Chondrocyte (in vitro differentiated cells): ENCODE data around the gene UPK3BL1. TPM values are rescaled to one million over a fixed set of nuclear protein-coding genes. Genes with fewer than 3 reads are reported as not detected.
"Not testable (repeated sequence)": the region's sequence is repeated elsewhere in the genome, so short reads cannot be mapped to it uniquely, and the experiment has no call there.

Experiments used
- DNase-seq: peaks from one replicate; pipeline ENCODE4 v3.0.0; 2021; ENCODE audit warnings: mixed read lengths, low spot score
- H3K27ac Mint-ChIP-seq: one replicate; pipeline ENCODE4 v1.8.0; 2021; ENCODE audit warnings: mild to moderate bottlenecking, moderate library complexity, mixed read lengths; ENCODE audit not compliant: unreplicated experiment
- H3K27me3 Mint-ChIP-seq: 2 replicates; pipeline ENCODE4 v1.8.0; 2021; ENCODE audit warnings: low read depth, mixed read lengths
- H3K36me3 Mint-ChIP-seq: 2 replicates; pipeline ENCODE4 v1.8.0; 2021; ENCODE audit warnings: low read depth, mixed read lengths
- H3K4me1 Mint-ChIP-seq: 2 replicates; pipeline ENCODE4 v1.8.0; 2021; ENCODE audit warnings: low read depth, mild to moderate bottlenecking, mixed read lengths
- H3K4me3 Mint-ChIP-seq: one replicate; pipeline ENCODE4 v1.8.0; 2021; ENCODE audit warnings: mild to moderate bottlenecking, moderate library complexity, mixed read lengths; ENCODE audit not compliant: unreplicated experiment
- H3K9me3 Mint-ChIP-seq: 2 replicates; pipeline ENCODE4 v1.8.0; 2021; ENCODE audit warnings: low read depth, mixed read lengths
- long read RNA-seq: library from polyadenylated mRNA; stranded (forward); transcript quantifications from one replicate; pipeline ENCODE4 v2.0.0, GENCODE V29; 2021
- total RNA-seq: library from RNA; stranded (reverse); gene quantifications from 3 replicates; pipeline ENCODE4 v1.2.1, GENCODE V29; 2021

Gene UPK3BL1
- total RNA-seq: 11.7 to 29.6 TPM (median 14.8 TPM) in 3 replicates
- long read RNA-seq, partial matches to known transcripts: 2 of 2 reads
- long read RNA-seq, other reads (novel, unspliced or antisense): 0 of 2 reads

DNA sequence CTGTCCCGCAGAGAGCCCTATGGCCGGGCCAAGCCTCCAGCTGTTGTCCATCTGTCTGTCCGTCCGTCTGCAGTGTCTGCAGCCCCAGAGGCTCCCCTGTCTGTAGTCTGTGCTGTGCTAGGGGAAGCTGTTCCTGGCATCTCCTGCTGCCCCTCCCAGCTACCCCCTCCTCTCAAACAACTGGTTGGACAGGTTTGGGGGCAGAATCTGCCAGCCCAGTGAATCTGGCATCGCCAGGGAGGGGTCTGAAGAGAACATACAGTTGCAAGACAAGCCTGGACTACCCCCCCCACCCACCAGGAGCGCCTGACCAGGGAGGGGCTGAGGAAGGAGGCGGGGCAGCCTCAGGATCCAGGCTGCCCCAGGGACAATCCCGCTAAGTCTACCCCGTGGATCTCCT, at the start of gene UPK3BL1:
UPK3BL1 (minus strand) TSS at position 101 of the 400 bp plus-strand sequence; CDS start at position 51, 50 bp downstream.
- not testable (repeated sequence) for H3K4me1 Mint-ChIP-seq, DNase-seq, H3K27ac Mint-ChIP-seq, H3K4me3 Mint-ChIP-seq, H3K36me3 Mint-ChIP-seq, H3K27me3 Mint-ChIP-seq, H3K9me3 Mint-ChIP-seq

GRCh38 chr7:102690602-102691001, 48.0 kb upstream of the UPK3BL1 start:
- DNase-seq, H3K9me3 Mint-ChIP-seq, H3K4me1 Mint-ChIP-seq, H3K27ac Mint-ChIP-seq, H3K4me3 Mint-ChIP-seq, H3K27me3 Mint-ChIP-seq, H3K36me3 Mint-ChIP-seq: not testable (repeated sequence)

DNA sequence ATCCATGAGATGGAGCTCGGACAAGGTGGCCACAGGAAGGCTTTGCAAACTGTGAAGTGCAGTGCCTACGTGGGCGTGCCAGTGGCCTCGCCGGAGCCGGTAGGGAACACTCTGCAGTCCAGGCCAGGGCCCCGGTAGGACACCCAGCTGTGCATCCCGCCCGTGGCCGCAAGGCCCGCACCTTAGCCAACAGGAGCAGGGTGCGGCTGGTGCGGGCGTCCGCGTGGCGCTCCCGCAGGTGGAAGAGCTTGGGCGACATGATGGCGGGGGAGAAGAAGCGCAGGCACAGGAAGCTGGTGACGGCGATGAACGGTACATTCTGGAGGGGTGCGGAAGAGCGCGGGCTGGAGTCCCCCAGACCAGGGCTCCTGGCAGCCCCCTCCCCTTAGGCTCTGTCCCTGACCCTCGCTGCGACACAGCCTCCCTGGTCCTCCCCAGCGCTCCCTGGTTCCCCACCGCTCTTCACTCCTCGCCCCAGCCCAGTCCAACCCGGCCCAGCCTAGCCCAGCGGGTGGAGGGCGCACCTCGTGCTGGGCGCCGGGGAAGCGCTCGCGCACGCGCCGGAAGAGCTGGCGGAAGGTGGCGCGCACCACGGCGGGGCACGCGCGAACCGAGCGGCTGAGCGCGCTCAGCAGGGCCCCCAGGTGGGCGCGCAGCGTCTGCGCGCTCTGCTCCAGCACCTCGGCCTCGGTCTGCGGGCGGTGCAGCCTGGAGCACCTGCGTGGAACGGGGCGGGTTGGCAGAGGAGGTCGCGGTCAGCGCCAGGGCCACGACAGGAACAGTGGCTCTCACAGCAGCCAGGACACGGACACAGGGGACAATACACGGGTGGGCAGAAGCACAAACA, 47.1 kb upstream of the UPK3BL1 start:
- not testable (repeated sequence) for DNase-seq, H3K4me1 Mint-ChIP-seq, H3K36me3 Mint-ChIP-seq, H3K9me3 Mint-ChIP-seq, H3K27me3 Mint-ChIP-seq, H3K27ac Mint-ChIP-seq, H3K4me3 Mint-ChIP-seq

DNA sequence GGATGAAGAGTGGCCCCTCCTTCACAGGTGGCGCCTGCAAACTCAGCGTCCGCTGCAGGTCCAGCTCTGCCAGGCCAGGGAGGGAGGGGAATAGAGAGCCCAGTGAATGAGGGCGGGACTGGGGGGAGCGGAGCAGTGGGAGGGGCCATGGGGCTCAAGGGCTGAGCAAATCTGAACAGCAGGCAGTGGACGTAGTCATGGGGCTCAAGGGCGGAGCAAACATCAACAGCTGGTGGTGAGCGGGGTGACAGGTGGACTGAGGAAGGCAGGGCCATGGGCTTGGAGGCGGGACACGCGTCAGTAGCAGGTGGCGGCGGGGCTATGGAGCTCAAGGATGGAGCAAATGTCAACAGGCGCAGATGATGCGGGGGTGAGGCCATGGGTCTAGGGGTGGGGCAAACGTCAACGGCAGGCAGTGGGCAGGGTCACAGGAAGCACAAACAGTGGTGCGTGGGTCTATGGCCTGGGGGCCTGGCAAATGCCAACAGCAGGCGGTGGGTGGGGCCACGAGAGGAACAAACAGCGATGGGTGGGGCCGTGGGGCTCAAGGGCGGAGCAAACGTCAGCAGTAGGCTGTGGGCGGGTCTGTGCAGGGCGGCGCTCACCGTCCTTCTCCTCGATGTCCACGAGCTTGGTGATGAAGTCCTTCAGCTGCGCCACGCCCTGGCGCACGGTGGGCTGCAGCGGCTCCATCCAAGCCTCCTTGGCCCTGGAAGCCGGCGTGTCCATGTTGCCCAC, 45.9 kb upstream of the UPK3BL1 start:
- not testable (repeated sequence) for H3K9me3 Mint-ChIP-seq, H3K27ac Mint-ChIP-seq, H3K27me3 Mint-ChIP-seq, H3K36me3 Mint-ChIP-seq, DNase-seq, H3K4me3 Mint-ChIP-seq, H3K4me1 Mint-ChIP-seq

DNA sequence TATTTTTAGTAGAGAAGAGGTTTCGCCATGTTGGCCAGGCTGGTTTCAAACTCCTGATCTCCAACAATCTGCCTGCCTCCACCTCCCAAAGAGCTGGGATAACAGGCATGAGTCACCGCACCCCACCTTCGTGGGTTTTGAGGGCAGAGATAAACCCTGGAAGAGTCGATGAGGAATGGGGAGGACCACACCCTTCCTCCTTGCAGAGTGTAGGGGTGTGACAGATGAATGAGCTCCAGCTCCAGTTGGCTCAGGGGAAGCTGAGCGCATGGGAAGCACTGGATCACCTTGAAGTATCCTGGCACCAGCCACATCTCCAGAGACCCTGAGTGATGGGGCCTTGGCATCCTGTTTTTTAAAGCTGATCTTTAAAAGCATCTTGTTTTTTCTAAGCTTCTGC, 40.0 kb upstream of the UPK3BL1 start:
- not testable (repeated sequence) for H3K9me3 Mint-ChIP-seq, H3K27ac Mint-ChIP-seq, H3K4me1 Mint-ChIP-seq, DNase-seq, H3K27me3 Mint-ChIP-seq, H3K4me3 Mint-ChIP-seq, H3K36me3 Mint-ChIP-seq

DNA sequence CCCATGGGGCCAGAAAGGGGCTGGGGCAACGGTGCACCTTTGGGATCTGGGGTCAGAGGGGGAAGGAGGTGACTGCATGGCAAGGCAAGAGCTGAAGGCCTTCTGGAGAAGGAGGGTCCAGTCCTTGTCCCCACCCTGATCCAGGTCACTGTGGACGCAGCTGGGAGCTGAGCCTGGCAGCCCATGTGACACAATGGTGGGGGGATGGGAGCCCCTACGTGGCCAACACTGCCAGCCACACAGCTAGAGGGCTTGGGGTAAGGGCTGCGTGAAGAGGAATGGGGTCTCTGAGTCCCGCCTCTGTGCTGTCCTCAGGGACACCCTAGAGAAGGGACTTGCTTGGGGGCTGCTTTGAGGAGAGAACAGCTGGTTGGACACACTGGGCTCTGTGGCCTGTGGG, 38.2 kb upstream of the UPK3BL1 start:
- not testable (repeated sequence) for DNase-seq, H3K27me3 Mint-ChIP-seq, H3K4me1 Mint-ChIP-seq, H3K4me3 Mint-ChIP-seq, H3K27ac Mint-ChIP-seq, H3K9me3 Mint-ChIP-seq, H3K36me3 Mint-ChIP-seq

GRCh38 chr7:102675545-102675944, 33.0 kb upstream of the UPK3BL1 start:
- H3K4me3 Mint-ChIP-seq, H3K4me1 Mint-ChIP-seq, H3K27me3 Mint-ChIP-seq, DNase-seq, H3K36me3 Mint-ChIP-seq, H3K9me3 Mint-ChIP-seq, H3K27ac Mint-ChIP-seq: not testable (repeated sequence)

DNA sequence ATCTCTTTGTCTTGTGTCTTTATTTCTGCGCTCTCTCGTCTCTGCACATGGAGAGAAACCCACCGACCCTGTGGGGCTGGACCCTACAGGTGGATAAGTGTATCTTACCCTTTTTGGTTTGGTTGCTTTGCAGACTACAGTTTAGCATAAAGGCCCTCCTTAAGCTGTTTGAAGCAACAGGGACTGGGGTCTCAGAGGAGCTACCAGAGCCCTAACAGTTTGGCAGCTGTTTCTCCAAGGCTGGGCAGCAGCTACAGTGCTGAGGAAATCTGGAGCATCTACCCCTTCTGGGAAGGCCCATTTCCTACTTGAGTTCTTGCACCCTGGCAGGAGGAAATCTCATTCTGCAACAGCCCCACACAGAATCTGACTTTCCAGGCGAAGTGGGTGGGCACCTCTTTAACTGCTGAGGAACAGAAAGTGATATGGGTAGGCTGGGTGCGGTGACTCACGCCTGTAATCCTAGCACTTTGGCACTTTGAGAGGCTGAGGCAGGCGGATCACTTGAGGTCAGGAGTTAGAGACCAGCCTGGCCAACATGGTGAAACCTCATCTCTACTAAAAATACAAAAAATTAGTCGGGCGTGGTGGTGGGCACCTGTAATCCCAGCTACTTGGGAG, 31.0 kb upstream of the UPK3BL1 start:
- H3K27me3 Mint-ChIP-seq, H3K9me3 Mint-ChIP-seq, H3K27ac Mint-ChIP-seq, H3K4me3 Mint-ChIP-seq, H3K4me1 Mint-ChIP-seq, H3K36me3 Mint-ChIP-seq, DNase-seq: not testable (repeated sequence)

DNA sequence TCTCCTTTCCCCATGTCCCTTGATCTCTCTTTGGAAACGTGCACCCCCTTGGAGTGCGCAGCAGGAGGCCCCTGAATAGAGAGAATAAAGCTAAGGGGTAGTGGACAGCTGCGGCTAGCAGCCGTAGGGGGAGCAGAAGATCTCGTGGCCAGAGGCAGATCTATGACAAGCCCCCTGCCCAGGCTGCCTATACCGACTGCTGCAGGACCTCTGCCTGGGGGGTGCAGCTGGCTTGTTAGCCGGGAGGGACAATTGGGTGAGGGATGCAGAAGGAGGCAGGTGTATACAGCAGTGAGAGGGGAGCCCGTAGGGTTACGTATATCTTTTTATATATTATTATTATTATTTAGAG, 29.3 kb upstream of the UPK3BL1 start:
- H3K36me3 Mint-ChIP-seq, DNase-seq, H3K27me3 Mint-ChIP-seq, H3K27ac Mint-ChIP-seq, H3K9me3 Mint-ChIP-seq, H3K4me1 Mint-ChIP-seq: not testable (repeated sequence)
- peak overlapping the region; percentile 81 for H3K4me3 Mint-ChIP-seq
